ENCODE data around the gene THRSP. TPM values are rescaled to one million over a fixed set of nuclear protein-coding genes. Genes with fewer than 3 reads are reported as not detected.

The THRSP gene
- polyA plus RNA-seq, 1 of the 3 experiments (the other 2 are of a cell fraction): not detected

DNA sequence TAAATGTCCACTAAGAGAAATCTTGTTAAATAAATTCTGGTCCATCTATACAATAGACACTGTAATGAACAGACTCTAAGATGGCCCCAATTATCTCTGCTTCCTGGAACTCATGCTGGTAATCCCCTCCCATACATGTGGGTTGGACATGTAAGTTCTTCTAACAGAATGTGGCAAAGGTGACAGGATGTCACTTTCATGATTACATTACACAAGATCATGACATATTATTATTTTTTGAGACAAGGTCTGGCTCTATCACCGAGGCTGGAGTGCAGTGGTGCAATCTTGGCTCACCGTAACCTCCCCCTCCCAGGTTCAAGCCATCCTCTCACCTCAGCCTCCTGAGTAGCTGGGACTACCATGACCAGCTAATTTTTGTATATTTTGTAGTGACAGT, 30.6 kb downstream of the THRSP start:
- Histone ChIP-seq H3F3A (replicated peaks; ENCODE audit: insufficient read depth) (no peaks in the 10 kb centered on the region), H4K20me1 (ENCODE audit: insufficient read depth) (no peaks in the 10 kb centered on the region), H3K9me2 (no peaks in the 10 kb centered on the region), H3K4me1 (ENCODE audit: control insufficient read depth in 1 of 2, insufficient read depth in 2 of 2, low read depth in 1 of 2, low read length in 1 of 2) (no peaks in the 10 kb centered on the region), H3K9me3 (no peaks in the 10 kb centered on the region), H3K27me3 (ENCODE audit: insufficient read depth) (no peaks in the 10 kb centered on the region), H3K27ac (ENCODE audit: low read depth in 2 of 2, low read length in 1 of 2) (no peak overlapping the region), H3K4me2 (no peak overlapping the region), H3K4me3 (ENCODE audit: low read depth in 2 of 2, low read length in 1 of 2) (no peak overlapping the region), H2AFZ (ENCODE audit: low read depth) (no peak overlapping the region), H3K36me3 (replicated peaks in 1 of 2; ENCODE audit: control insufficient read depth in 1 of 2, insufficient read depth in 2 of 2, low read length in 1 of 2) (peaks cover 3 to 39% of the 10 kb centered on the region in 2 experiments), H3K79me2 (ENCODE audit: insufficient read depth) (no peaks in the 10 kb centered on the region), H3K9ac (no peak overlapping the region)
- TF ChIP-seq, protein P1, sequence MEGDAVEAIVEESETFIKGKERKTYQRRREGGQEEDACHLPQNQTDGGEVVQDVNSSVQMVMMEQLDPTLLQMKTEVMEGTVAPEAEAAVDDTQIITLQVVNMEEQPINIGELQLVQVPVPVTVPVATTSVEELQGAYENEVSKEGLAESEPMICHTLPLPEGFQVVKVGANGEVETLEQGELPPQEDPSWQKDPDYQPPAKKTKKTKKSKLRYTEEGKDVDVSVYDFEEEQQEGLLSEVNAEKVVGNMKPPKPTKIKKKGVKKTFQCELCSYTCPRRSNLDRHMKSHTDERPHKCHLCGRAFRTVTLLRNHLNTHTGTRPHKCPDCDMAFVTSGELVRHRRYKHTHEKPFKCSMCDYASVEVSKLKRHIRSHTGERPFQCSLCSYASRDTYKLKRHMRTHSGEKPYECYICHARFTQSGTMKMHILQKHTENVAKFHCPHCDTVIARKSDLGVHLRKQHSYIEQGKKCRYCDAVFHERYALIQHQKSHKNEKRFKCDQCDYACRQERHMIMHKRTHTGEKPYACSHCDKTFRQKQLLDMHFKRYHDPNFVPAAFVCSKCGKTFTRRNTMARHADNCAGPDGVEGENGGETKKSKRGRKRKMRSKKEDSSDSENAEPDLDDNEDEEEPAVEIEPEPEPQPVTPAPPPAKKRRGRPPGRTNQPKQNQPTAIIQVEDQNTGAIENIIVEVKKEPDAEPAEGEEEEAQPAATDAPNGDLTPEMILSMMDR (IDR thresholded peaks at IDR 0.05): no peak
- TF ChIP-seq, protein P2, sequence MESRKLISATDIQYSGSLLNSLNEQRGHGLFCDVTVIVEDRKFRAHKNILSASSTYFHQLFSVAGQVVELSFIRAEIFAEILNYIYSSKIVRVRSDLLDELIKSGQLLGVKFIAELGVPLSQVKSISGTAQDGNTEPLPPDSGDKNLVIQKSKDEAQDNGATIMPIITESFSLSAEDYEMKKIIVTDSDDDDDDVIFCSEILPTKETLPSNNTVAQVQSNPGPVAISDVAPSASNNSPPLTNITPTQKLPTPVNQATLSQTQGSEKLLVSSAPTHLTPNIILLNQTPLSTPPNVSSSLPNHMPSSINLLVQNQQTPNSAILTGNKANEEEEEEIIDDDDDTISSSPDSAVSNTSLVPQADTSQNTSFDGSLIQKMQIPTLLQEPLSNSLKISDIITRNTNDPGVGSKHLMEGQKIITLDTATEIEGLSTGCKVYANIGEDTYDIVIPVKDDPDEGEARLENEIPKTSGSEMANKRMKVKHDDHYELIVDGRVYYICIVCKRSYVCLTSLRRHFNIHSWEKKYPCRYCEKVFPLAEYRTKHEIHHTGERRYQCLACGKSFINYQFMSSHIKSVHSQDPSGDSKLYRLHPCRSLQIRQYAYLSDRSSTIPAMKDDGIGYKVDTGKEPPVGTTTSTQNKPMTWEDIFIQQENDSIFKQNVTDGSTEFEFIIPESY (IDR thresholded peaks at IDR 0.05; ENCODE audit: borderline replicate concordance, low read depth): no peak
- TF ChIP-seq, protein P3, sequence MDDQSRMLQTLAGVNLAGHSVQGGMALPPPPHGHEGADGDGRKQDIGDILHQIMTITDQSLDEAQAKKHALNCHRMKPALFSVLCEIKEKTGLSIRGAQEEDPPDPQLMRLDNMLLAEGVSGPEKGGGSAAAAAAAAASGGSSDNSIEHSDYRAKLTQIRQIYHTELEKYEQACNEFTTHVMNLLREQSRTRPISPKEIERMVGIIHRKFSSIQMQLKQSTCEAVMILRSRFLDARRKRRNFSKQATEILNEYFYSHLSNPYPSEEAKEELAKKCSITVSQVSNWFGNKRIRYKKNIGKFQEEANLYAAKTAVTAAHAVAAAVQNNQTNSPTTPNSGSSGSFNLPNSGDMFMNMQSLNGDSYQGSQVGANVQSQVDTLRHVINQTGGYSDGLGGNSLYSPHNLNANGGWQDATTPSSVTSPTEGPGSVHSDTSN (IDR thresholded peaks at IDR 0.05): no peak
- TF ChIP-seq USF2 (IDR thresholded peaks at IDR 0.05; ENCODE audit: borderline replicate concordance, low read depth, low read length) (no peak), ELF1 (IDR thresholded peaks at IDR 0.05) (no peak), TAF1 (IDR thresholded peaks at IDR 0.05; ENCODE audit: borderline replicate concordance, low read depth, low read length) (no peak), REST (IDR thresholded peaks at IDR 0.05; ENCODE audit: low read depth, low read length) (no peak), TEAD4 (IDR thresholded peaks at IDR 0.05; ENCODE audit: borderline replicate concordance, insufficient read depth) (no peak), FOXM1 (IDR thresholded peaks at IDR 0.05; ENCODE audit: low read depth) (no peak), GABPA (IDR thresholded peaks at IDR 0.05; ENCODE audit: low read depth) (no peak), RXRA (IDR thresholded peaks at IDR 0.05; ENCODE audit: borderline replicate concordance, low read depth) (no peak), FOXJ3 (CRISPR knock-in tag; IDR thresholded peaks at IDR 0.05) (no peak), RCOR1 (IDR thresholded peaks at IDR 0.05; ENCODE audit: low read length) (no peak), SIN3A (IDR thresholded peaks at IDR 0.05; ENCODE audit: borderline replicate concordance, low read depth, low read length) (no peak), MEF2A (IDR thresholded peaks at IDR 0.05; ENCODE audit: borderline replicate concordance, low read depth) (no peak), JUND (IDR thresholded peaks at IDR 0.05) (no peak), SMC3 (IDR thresholded peaks at IDR 0.05; ENCODE audit: low read depth, low read length) (no peak), GATA2 (CRISPR knock-in tag; IDR thresholded peaks at IDR 0.05) (no peak)
- TF ChIP-seq, protein P4, sequence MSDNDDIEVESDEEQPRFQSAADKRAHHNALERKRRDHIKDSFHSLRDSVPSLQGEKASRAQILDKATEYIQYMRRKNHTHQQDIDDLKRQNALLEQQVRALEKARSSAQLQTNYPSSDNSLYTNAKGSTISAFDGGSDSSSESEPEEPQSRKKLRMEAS (IDR thresholded peaks at IDR 0.05; ENCODE audit: low read depth): no peak
- WGBS (ENCODE audit: low lambda C conversion rate): 100% methylated on average over 2 of the region's 2 CpGs
- POLR2A ChIA-PET: interaction anchor here (1.0 to 1.4 kb wide), 2 partner anchors 15 to 22 kb away, joined by 3 read pairs; partner anchors contain the start of gene NDUFC2
- CTCF ChIA-PET: no interaction called here
- no peak for DNase-seq

All from SK-N-SH (cell line).